Esophagus squamous epithelium (tissue), 5 donors: ENCODE data around the gene PTTG1IP2. TPM values are rescaled to one million over a fixed set of nuclear protein-coding genes. Genes with fewer than 3 reads are reported as not detected.

Source experiments
- DNase-seq: peaks from one replicate; lab custom pipeline; 2025; lab: John Stamatoyannopoulos, UW
- H3K27ac ChIP-seq, 4 donors: fragments of 200-600 bp; sonication (generic); one replicate each; pipeline ENCODE4 v1.5.1; 2016 to 2019; ENCODE audit warnings: mild to moderate bottlenecking in 1 of 4
- H3K27me3 ChIP-seq, 4 donors: fragments of 200-600 bp; sonication (generic); 1 replicate in 3 of 4; 2 replicates in 1 of 4; pipeline versions ENCODE4 v1.5.1 to v1.6.0; 2017 to 2021; ENCODE audit warnings: antibody characterized with exemption in 1 of 4
- H3K36me3 ChIP-seq, 3 donors: fragments of 200-600 bp; sonication (generic); one replicate each; pipeline ENCODE4 v1.5.1; 2016 to 2019
- H3K4me1 ChIP-seq, 3 donors: fragments of 200-600 bp; sonication (generic); one replicate each; pipeline ENCODE4 v1.5.1; 2017 to 2019
- H3K4me3 ChIP-seq, 4 donors: fragments of 200-600 bp; sonication (generic); 1 replicate in 3 of 4; 2 replicates in 1 of 4; pipeline ENCODE4 v1.5.1; 2016 to 2019; ENCODE audit warnings: mild to moderate bottlenecking in 2 of 4, moderate library complexity in 1 of 4
- H3K9me3 ChIP-seq, 3 donors: fragments of 200-600 bp; sonication (generic); one replicate each; pipeline ENCODE4 v1.5.1; 2016 to 2019
- CTCF ChIP-seq, 6 experiments: fragments of 450-650 bp in 4 of 6; fragments of 200-600 bp in 2 of 6; sonication (generic) in 2 of 6; IDR thresholded peaks; one replicate each; pipeline ENCODE4 v1.5.1; 2016 to 2019; ENCODE audit warnings: antibody characterized with exemption in 6 of 6, mild to moderate bottlenecking in 4 of 6, moderate library complexity in 4 of 6
- POLR2A ChIP-seq, 4 donors: fragments of 450-650 bp; IDR thresholded peaks; one replicate each; pipeline ENCODE4 v1.6.1; 2017; ENCODE audit warnings: antibody characterized with exemption in 4 of 4, mild to moderate bottlenecking in 4 of 4, moderate library complexity in 3 of 4
- WGBS, 2 donors: methylation state at CpG; one replicate each; pipeline ENCODE4 v1.1.5; 2018; 5-methylcytosine and 5-hydroxymethylcytosine counted together
- intact Hi-C: fragments of 100-400 bp; cut with DNase I; formaldehyde crosslinking; loops from one replicate; pipeline ENCODE4 v1.15.0; 2022
- total RNA-seq, 4 donors: library from RNA; depleted of rRNA; stranded (reverse); fragments of >200 nt; gene quantifications; one replicate each; pipeline ENCODE4 v1.1.0, GENCODE V29; 2016
- donor health status: DM: yes; HTN: yes; CAD: no.

The PTTG1IP2 gene
- total RNA-seq, 4 donors from 2014 or later: not detected

GRCh38 chr7:90507692-90508091 is 38.3 kb downstream of the PTTG1IP2 start:
- no peak for TF ChIP-seq POLR2A (IDR thresholded peaks at IDR 0.05)
- no peak for TF ChIP-seq CTCF (IDR thresholded peaks at IDR 0.05)
- no peaks in the 10 kb centered on the region for H3K4me1 ChIP-seq
- no peaks in the 10 kb centered on the region for H3K27me3 ChIP-seq
- no peak for DNase-seq
- H3K4me3 ChIP-seq: no peak overlapping the region
- intact Hi-C loops: no loop called here
- no peaks in the 10 kb centered on the region for H3K9me3 ChIP-seq
- no peak overlapping the region for H3K27ac ChIP-seq
- WGBS, 2 donors: 65 to 73% methylated on average over 1 of the region's 1 CpG
- no peaks in the 10 kb centered on the region for H3K36me3 ChIP-seq

DNA sequence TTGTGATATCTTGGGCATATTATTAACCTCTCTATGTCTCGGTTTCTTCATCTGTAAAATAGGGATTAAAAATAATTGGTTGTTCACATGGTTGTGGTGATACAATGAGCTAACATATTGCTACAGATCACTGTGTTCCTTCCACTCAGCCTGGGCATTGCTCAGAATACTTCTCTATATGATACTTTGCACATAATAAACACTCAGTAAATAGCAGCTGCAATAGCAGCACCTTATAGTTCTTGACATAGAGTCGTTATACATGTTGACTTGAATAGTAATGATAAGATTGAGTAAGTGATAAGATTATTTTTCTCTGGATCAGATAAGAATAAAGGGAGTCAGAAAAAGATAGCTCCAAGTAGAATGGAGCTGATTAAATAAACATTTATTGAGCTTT is 42.3 kb downstream of the PTTG1IP2 start:
- Histone ChIP-seq H3K4me3 (no peak overlapping the region), H3K27ac (no peak overlapping the region), H3K9me3 (no peaks in the 10 kb centered on the region), H3K4me1 (no peaks in the 10 kb centered on the region), H3K27me3 (no peaks in the 10 kb centered on the region), H3K36me3 (no peaks in the 10 kb centered on the region)
- WGBS, 2 donors: 74 to 76% methylated on average over 2 of the region's 2 CpGs
- no peak for DNase-seq
- intact Hi-C loops: no loop called here
- TF ChIP-seq CTCF (IDR thresholded peaks at IDR 0.05) (no peak), POLR2A (IDR thresholded peaks at IDR 0.05) (no peak)

DNA sequence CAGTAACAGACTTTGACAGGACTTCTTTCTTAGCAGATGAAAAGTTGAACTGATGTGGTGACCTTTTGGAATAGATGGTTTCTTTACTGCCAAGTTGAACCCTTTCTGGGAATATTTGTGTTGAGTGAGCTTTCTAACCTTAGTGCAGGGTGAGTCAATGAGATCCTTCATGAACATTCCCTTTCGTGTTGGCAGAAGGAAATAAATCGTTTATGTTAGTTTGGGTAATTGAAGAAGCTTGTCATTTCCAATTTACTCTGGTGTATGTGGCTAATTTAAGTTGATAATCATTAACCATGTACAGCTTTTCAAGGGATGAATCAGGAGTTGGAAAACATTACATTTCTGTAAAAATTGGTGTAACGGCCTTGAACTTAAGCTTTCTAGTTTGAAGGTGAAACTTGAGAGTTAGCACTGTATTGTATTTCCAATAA is 43.4 kb downstream of the PTTG1IP2 start:
- WGBS, 2 donors: 59% methylated on average over 3 of the region's 3 CpGs
- no peak for DNase-seq

GRCh38 chr7:90516257-90516656 is 46.8 kb downstream of the PTTG1IP2 start:
- 46 to 55% methylated on average over 2 of the region's 2 CpGs for WGBS, 2 donors
- no peak overlapping the region for H3K27ac ChIP-seq
- intact Hi-C loops: no loop called here
- no peaks in the 10 kb centered on the region for H3K27me3 ChIP-seq
- no peak overlapping the region for H3K4me3 ChIP-seq
- H3K36me3 ChIP-seq: no peaks in the 10 kb centered on the region
- no peaks in the 10 kb centered on the region for H3K4me1 ChIP-seq
- no peak for DNase-seq
- TF ChIP-seq CTCF (IDR thresholded peaks at IDR 0.05) (no peak), POLR2A (IDR thresholded peaks at IDR 0.05) (no peak)
- no peaks in the 10 kb centered on the region for H3K9me3 ChIP-seq

More for the DNA sequence above, 43.4 kb downstream of the PTTG1IP2 start:
- no peaks in the 10 kb centered on the region for H3K4me1 ChIP-seq
- intact Hi-C loops: no loop called here
- no peak overlapping the region for H3K27ac ChIP-seq
- TF ChIP-seq POLR2A (IDR thresholded peaks at IDR 0.05): no peak
- no peak for TF ChIP-seq CTCF (IDR thresholded peaks at IDR 0.05)
- H3K9me3 ChIP-seq: no peaks in the 10 kb centered on the region
- no peak overlapping the region for H3K4me3 ChIP-seq
- no peaks in the 10 kb centered on the region for H3K27me3 ChIP-seq
- no peaks in the 10 kb centered on the region for H3K36me3 ChIP-seq

DNA sequence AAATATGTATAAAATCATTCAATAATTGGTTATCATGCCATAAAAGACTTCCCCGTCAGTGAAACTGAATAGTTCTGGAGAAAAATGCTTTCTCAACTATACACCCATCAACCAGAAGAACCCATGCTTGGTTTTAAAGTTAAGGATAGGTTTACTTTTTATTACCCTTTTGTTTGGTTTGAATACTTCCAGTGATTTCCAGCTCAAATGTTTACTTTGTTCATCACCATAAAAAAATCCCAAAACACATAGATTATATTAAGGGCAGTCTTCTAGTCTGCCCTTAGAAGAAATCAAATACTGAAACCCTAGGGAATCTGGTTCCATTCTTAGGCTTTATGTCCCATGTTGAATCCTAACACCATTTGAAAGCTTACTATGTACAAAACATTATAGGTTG is 49.2 kb downstream of the PTTG1IP2 start:
- 62 to 65% methylated on average over 1 of the region's 1 CpG for WGBS, 2 donors
- no peaks in the 10 kb centered on the region for H3K9me3 ChIP-seq
- no peaks in the 10 kb centered on the region for H3K4me1 ChIP-seq
- H3K36me3 ChIP-seq: no peaks in the 10 kb centered on the region
- intact Hi-C loops: no loop called here
- no peak overlapping the region for H3K4me3 ChIP-seq
- H3K27me3 ChIP-seq: no peaks in the 10 kb centered on the region
- no peak for DNase-seq
- H3K27ac ChIP-seq: no peak overlapping the region
- no peak for TF ChIP-seq CTCF (IDR thresholded peaks at IDR 0.05)
